Activated naive CD4-positive, alpha-beta T cell treated with anti-CD3 and anti-CD28 coated beads, Interleukin-2, amount 50 U/mL, for 72 hours (primary cell): Measurements from ENCODE around the gene EXOC2. TPM values are rescaled to one million over a fixed set of nuclear protein-coding genes. Genes with fewer than 3 reads are reported as not detected.
A peak's percentile ranks its signal among the peaks of the same experiment; 100 is the strongest.

Experiments
- ATAC-seq, 2 donors: fragments of 150-1000 bp; cut with Tn5 transposase; 2 replicates each; pipeline ENCODE4 v1.10.0; 2021; ENCODE audit warnings: mild to moderate bottlenecking in 2 of 2, moderate library complexity in 2 of 2
- DNase-seq, 2 donors: peaks; one replicate each; pipeline ENCODE4 v3.0.0; 2021 to 2022; ENCODE audit warnings: low spot score in 2 of 2
- H3K27ac Mint-ChIP-seq, 2 donors: one replicate each; pipeline ENCODE4 v1.8.0; 2022; ENCODE audit warnings: mild to moderate bottlenecking in 2 of 2, mixed read lengths in 2 of 2
- H3K36me3 Mint-ChIP-seq, 2 donors: one replicate each; pipeline ENCODE4 v1.8.0; 2022; ENCODE audit warnings: mixed read lengths in 2 of 2
- H3K9me3 Mint-ChIP-seq, 2 donors: one replicate each; pipeline ENCODE4 v1.8.0; 2022; ENCODE audit warnings: mixed read lengths in 2 of 2
- total RNA-seq, 2 donors: library from RNA; stranded (reverse); gene quantifications; one replicate each; pipeline ENCODE4 v1.2.3, GENCODE V29; 2022

EXOC2 gene
- total RNA-seq, 2 donors from 2014 or later: 30.7 to 49.3 TPM

DNA sequence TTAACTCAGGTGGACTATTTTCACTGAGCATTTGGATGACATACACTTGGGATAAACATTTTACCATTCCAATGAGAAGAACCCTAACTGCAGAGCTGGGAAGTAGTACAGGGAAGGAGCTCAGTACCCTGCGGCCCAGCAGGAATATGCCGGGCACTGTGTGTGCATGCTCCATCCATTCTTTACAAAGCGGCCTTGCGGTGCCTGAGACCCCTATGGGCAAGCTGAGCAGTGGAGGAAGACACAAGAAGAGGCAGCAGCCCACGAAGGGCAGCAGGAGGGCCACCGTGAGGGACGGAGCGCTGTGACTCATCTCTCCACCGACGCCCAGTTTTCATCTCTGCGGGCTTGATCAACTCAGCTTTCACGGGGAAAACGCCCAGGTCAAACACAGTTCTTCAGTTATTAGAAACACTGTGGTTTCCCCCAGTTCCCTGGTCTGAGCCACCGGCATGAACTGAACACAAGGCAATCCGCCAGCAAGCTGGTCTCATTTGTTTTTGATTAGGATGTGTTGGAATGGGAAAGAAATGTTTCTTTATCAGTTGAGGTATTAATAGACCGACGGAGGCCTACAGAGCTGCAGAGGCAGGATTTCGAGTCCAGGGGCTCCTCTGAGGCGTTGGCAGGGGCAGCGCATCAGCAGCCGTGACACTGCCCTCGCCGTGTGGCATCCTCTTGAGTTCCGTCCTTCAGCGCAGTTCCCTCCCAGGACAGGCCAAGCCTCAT, 256.5 kb downstream of the EXOC2 start:
- DNase-seq (peak in 1 of 2 donors; percentile 44), ATAC-seq (no peak)
- Mint-ChIP-seq H3K27ac (peak overlapping the region in 1 of 2 donors; percentile 53), H3K36me3 (no peaks in the 10 kb centered on the region), H3K9me3 (no peaks in the 10 kb centered on the region)

DNA sequence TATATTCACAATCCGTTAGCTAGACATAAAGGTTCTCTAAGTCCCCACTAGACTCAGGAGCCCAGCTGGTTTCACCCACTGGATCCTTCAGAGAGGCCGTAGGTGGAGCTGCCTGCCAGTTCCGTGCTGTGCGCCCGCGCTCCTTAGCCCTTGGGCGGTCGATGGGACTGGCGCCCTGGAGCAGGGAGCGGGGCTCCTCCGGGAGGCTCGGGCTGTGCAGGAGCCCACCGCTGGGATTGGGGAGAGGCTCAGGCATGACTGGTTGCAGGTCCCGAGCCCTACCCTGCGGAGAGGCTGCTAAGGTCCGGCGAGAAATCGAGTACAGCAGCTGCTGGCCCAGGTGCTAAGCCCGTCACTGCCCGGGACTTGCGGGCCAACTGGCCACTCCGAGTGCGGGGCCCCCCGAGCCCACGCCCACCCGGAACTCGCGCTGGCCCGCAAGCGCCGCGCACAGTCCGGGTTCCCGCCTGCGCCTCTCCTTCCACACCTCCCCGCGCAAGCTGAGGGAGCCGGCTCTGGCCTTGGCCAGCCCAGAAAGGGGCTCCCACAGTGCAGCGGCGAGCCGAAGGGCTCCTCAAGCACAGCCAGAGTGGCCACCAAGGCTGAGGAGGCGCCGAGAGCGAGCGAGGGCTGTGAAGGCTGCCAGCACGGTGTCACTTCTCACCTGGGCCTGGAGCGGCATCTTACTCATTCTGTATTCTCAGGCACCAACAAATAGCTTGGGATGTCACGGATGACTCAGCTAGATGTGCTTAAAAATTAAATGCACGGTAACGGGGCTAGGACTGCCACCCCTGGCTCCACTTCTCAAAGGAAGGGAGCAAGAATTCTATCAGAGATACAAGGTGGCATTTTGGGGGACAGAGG, 257.3 kb downstream of the EXOC2 start:
- H3K9me3 Mint-ChIP-seq: no peaks in the 10 kb centered on the region
- ATAC-seq (no peak), DNase-seq (peak in 1 of 2 donors; percentile 43)
- H3K27ac Mint-ChIP-seq: peak overlapping the region; percentile 84 to 93
- H3K36me3 Mint-ChIP-seq: no peaks in the 10 kb centered on the region

Other genes starting within 250 kb of the EXOC2 start
- gene HUS1B, start 36.0 kb downstream of the EXOC2 start, total RNA-seq: 1 to 10 TPM; 1.6 to 1.9 TPM